Ureter (tissue), 1 donor: ENCODE results near the gene LRP1. TPM values are rescaled to one million over a fixed set of nuclear protein-coding genes. Genes with fewer than 3 reads are reported as not detected.

Experiments used
- DNase-seq: peaks from one replicate; pipeline ENCODE4 v3.0.0-alpha.2; 2020; ENCODE audit warnings: low spot score
- total RNA-seq: library from RNA; stranded (reverse); gene quantifications from one replicate; pipeline ENCODE4 v1.2.4, GENCODE V29; 2023
- donor health status: DM: yes; HTN: yes; CAD: no.

The LRP1 gene
- total RNA-seq, 1 donor from 2014 or later: 180 TPM

- DNase-seq: no peak
Observed at GRCh38 chr12:57094208-57095160, 33.8 kb upstream of the LRP1 start.

DNA sequence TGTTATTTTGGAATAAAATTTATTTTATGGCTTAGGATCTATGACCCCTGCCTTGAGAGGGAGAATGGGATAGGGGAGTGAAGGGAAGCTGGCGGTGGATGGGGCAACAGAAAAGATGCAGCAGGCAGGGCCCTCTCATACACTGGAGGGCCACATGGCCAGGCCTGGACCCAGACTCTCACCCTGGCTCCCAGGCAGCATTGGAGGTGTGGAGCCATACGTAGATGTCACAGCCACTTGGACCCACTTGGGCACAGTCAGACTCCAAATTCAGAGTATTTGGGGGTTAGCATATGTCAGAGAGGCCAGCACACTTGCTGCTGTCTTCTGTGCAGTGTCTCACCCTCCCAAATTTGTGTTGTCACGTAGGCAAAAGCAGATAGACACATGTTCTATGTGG lies 32.8 kb upstream of the LRP1 start:
- no peak for DNase-seq

- peak; percentile 83 for DNase-seq
Observed at GRCh38 chr12:57096099-57096572, 32.1 kb upstream of the LRP1 start.

GRCh38 chr12:57096748-57097553 lies 31.3 kb upstream of the LRP1 start:
- DNase-seq: no peak

- DNase-seq: no peak
Observed at GRCh38 chr12:57097554-57097835, 30.8 kb upstream of the LRP1 start.

GRCh38 chr12:57098546-57098945 lies 29.7 kb upstream of the LRP1 start:
- DNase-seq: no peak

GRCh38 chr12:57099047-57099714 lies 29.1 kb upstream of the LRP1 start:
- no peak for DNase-seq

DNA sequence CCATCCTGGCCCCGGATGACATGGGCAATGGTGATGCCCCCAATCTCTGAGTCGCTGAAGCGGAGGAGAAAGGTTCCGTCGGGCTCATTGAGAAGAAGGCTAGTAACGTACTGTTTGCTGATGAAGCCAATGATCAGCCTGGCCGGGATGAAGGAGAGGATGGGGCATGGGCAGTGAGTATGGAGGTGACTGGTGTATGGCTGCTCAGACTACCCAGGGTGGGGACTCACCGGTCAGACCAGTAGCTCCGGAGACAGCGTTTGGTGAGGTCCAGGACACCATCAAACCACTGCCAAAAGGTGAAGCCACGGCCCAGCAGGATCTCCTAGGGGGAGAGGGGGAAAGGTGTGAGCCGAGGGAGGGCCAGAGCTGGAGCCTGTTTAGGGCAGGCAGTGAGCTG lies 28.5 kb upstream of the LRP1 start:
- DNase-seq: no peak

GRCh38 chr12:57101892-57102695 lies 26.2 kb upstream of the LRP1 start:
- DNase-seq: no peak

DNA sequence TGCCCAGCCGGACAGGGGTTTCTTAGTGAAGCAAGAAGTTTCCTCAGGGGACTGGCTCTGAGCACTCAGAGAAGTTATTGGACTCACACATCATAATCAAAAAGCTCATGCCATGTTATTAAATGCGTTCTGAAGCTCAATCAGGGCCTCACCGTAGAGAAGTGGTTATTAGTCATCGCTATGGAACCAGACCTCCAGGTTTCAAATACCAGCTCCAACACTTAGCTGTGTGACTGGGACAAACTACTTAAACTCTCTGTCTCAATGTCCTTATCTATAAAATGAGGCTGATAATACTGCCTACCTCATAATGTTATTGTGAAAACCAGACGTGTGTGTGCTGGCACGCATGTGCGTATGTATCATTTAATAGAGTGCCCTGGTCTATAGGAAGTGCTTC lies 24.4 kb upstream of the LRP1 start:
- no peak for DNase-seq

DNA sequence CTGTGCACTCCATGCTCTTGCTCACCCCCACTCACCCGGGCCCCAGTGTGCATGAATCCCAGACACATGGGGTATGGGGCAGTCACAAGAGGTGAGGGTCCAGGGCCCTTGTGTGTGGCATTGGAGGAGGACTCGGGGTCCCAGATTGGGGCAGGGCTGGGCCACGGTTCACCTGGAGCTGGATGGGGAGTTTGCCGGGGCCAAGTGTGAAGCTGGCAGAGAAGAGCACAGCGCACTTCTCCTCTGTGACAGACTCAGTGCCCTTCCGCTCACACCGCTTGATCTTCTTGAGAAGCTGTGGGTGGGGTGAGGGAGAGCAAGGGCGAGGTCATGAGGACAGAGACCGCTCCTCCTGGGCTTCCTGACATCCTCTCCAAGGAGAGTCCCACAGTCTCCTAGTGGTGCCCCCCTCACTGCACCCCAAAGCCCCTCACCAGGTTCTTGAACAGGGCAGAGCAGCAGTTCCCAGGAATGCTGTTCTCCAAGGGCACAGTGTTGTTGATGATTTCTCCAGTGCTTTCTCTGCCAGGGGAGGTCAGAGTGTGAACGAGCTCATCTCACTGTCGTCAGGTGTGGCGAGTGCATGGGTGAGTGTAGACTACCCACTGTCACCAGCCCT lies 23.9 kb upstream of the LRP1 start:
- DNase-seq: no peak

- no peak for DNase-seq
Observed at GRCh38 chr12:57105011-57105753, 23.1 kb upstream of the LRP1 start.

DNA sequence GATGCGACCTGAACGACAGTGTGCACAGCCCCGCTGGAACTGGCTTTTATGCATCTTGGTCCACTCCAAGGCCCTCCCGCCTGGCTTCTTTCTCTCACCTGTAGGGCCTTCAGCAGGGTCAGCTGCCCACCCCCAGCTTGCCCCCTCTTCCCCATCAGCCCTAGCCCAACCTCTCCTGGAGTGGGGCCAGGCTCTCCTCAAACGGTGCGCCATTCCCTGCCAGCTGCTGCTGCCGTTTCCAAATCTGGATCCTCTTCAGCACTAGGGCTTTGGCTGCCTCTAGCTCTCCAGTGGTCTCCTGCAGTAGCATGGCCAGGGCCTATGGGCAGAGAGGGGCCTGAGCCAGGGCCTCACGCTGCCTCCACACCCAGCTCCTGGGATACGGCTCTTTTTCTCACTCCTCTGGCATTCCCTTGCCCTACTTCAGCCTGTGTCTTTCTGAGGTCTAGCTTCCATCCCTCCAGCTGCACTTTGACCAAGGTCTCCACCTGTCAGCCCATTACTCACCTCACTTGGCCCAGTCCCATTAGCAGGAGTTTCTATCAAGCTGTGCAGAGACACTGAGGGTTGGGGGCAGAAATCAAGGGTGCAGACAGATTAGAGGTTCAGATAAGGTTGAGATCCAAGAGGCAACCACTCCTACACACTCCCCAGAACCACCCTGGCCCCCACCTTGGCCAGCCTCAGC lies 22.1 kb upstream of the LRP1 start:
- DNase-seq: no peak

GRCh38 chr12:57107456-57108155 lies 20.7 kb upstream of the LRP1 start:
- DNase-seq: no peak

- no peak for DNase-seq
Observed at GRCh38 chr12:57109207-57110103, 18.8 kb upstream of the LRP1 start.

GRCh38 chr12:57110104-57111030 lies 17.9 kb upstream of the LRP1 start:
- DNase-seq: peak; percentile 85
